Cardiac muscle cell (in vitro differentiated cells and primary cell): Measurements from ENCODE around the gene POMGNT1. TPM values are rescaled to one million over a fixed set of nuclear protein-coding genes. Genes with fewer than 3 reads are reported as not detected.

Experiments
- DNase-seq, 2 donors: peaks; one replicate each; pipeline versions ENCODE4 v3.0.0 to v3.0.0-alpha.2; 2010 to 2017; ENCODE audit warnings: low read depth in 1 of 2, low spot score in 1 of 2
- H3K27ac ChIP-seq: fragments of 200-600 bp; sonication (generic); 2 replicates; pipeline ENCODE4 v1.5.1; 2016
- H3K27me3 ChIP-seq: fragments of 200-600 bp; sonication (generic); 2 replicates; pipeline ENCODE4 v1.6.0; 2016; ENCODE audit warnings: control low read depth
- H3K36me3 ChIP-seq: fragments of 200-600 bp; sonication (generic); 2 replicates; pipeline ENCODE4 v1.5.1; 2016; ENCODE audit warnings: control low read depth
- H3K4me1 ChIP-seq: fragments of 200-600 bp; sonication (generic); 2 replicates; pipeline ENCODE4 v1.8.1; 2017; ENCODE audit warnings: low read depth, mild to moderate bottlenecking, mixed run types
- H3K4me3 ChIP-seq: fragments of 200-600 bp; sonication (generic); 2 replicates; pipeline ENCODE4 v1.5.1; 2016; ENCODE audit warnings: mild to moderate bottlenecking
- H3K9me3 ChIP-seq: fragments of 200-600 bp; sonication (generic); 2 replicates; pipeline ENCODE4 v1.5.1; 2017; ENCODE audit warnings: low read depth, mild to moderate bottlenecking, control low read depth
- CTCF ChIP-seq: IDR thresholded peaks from 2 replicates; pipeline ENCODE4 v1.5.1; 2012; ENCODE audit warnings: low read depth, mild to moderate bottlenecking, low read length
- polyA plus RNA-seq: library from polyadenylated mRNA; unstranded; fragments of >200 nt; fragmentation: Nextera tagmentation; extraction: Ambion mirVana; gene quantifications from 2 replicates; pipeline ENCODE4 v1.2.1, GENCODE V29; 2016
- total RNA-seq: library from RNA; depleted of rRNA; stranded (reverse); fragments of >200 nt; gene quantifications from 2 replicates; pipeline ENCODE4 v1.2.3, GENCODE V29; 2016

Gene POMGNT1
- total and polyA plus RNA-seq, 2 experiments from 2014 or later, result 125 to 128 TPM

- H3K36me3 ChIP-seq, result no peaks in the 10 kb centered on the region
- H3K9me3 ChIP-seq, result no peaks in the 10 kb centered on the region
- peaks cover 11% of the 10 kb centered on the region for H3K4me1 ChIP-seq
- no peak overlapping the region for H3K27ac ChIP-seq
- H3K4me3 ChIP-seq, result no peak overlapping the region
- peaks cover 10% of the 10 kb centered on the region for H3K27me3 ChIP-seq
- TF ChIP-seq CTCF, result no peak
- DNase-seq, result no peak
These were observed 26.4 kb downstream of the POMGNT1 start for GRCh38 chr1:46171871-46172270.

DNA sequence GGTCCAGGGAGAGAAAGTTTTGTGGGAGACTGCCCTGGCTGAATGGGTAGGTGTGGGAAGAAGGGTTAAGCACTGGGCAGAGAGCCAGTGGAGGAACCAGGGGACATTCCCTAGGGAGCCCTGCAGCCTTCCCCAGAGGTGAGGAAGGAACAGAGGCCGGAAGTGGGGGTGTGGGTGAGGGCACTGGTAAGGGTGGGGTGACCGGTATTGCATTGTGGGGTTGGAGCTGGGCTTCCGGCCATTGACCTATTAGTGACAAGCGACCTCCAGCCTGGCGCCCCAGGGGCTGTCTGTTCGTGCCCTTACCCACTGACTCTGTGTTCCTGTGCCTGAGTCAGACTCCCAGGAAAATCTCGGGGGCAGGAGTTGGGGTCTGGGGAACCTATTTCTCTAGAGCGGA lies 26.9 kb downstream of the POMGNT1 start:
- Histone ChIP-seq H3K36me3 (no peaks in the 10 kb centered on the region), H3K27me3 (peaks cover 15% of the 10 kb centered on the region), H3K9me3 (no peaks in the 10 kb centered on the region), H3K27ac (no peak overlapping the region), H3K4me3 (no peak overlapping the region), H3K4me1 (peaks cover 11% of the 10 kb centered on the region)
- no peak for DNase-seq
- TF ChIP-seq CTCF, result no peak

DNA sequence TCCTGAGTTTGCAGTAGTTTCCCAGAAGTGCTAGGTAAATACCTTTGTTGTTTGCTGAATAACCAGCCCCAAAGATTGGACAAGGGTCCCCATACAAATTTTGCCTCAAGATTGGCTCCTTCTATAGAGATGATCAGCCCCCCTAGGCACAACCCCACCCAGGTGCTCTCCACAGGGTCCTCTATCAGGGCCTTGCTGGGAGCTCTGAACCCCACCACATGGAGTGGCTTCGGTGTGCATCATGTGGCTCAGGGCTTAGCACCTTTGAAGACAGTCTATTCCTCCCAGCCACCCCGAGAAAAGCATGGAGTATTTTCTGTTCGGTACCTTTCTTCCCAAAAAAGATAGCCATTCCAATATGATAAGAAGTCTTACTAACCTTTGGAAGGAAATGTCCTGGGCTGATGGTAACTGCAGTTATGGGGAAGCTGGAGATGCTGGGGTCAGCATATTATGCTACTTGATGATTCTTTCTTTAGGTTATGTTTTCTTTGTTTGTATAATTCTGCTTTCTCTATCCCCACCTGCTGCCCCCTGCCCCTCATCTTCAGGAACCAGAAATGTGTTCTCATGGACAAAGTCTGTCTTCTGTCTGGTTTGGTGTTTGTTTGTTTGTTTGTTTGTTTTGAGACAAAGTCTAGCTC lies 28.3 kb downstream of the POMGNT1 start:
- TF ChIP-seq CTCF, result no peak
- Histone ChIP-seq H3K27ac (no peak overlapping the region), H3K27me3 (peaks cover 17% of the 10 kb centered on the region), H3K9me3 (no peaks in the 10 kb centered on the region), H3K4me1 (peaks cover 11% of the 10 kb centered on the region), H3K4me3 (no peak overlapping the region), H3K36me3 (no peaks in the 10 kb centered on the region)
- no peak for DNase-seq

GRCh38 chr1:46168477-46168876 lies 29.8 kb downstream of the POMGNT1 start:
- no peak for TF ChIP-seq CTCF
- Histone ChIP-seq H3K9me3 (no peaks in the 10 kb centered on the region), H3K4me3 (no peak overlapping the region), H3K4me1 (no peaks in the 10 kb centered on the region), H3K27me3 (peaks cover 17% of the 10 kb centered on the region), H3K36me3 (no peaks in the 10 kb centered on the region), H3K27ac (no peak overlapping the region)
- DNase-seq, result no peak

GRCh38 chr1:46166521-46167462 lies 31.4 kb downstream of the POMGNT1 start:
- Histone ChIP-seq H3K9me3 (no peaks in the 10 kb centered on the region), H3K4me3 (no peak overlapping the region), H3K27ac (no peak overlapping the region), H3K4me1 (no peaks in the 10 kb centered on the region), H3K27me3 (peaks cover 17% of the 10 kb centered on the region), H3K36me3 (no peaks in the 10 kb centered on the region)
- DNase-seq, result no peak
- TF ChIP-seq CTCF, result no peak
